Smooth muscle cell (in vitro differentiated cells): Measurements from ENCODE around the gene IFNAR1. TPM values are rescaled to one million over a fixed set of nuclear protein-coding genes. Genes with fewer than 3 reads are reported as not detected.
A peak's percentile ranks its signal among the peaks of the same experiment; 100 is the strongest.

ENCODE experiments used
- DNase-seq: peaks from one replicate; lab custom pipeline; 2025; ENCODE audit not compliant: unreplicated experiment; lab: John Stamatoyannopoulos, UW
- H2AFZ ChIP-seq: fragments of 200-600 bp; sonication (generic); 2 replicates; pipeline ENCODE4 v1.6.0; 2016; ENCODE audit warnings: antibody characterized with exemption, low read depth, mild to moderate bottlenecking
- H3F3A ChIP-seq: fragments of 200-600 bp; sonication (generic); 2 replicates; pipeline ENCODE4 v1.6.0; 2017; ENCODE audit warnings: antibody characterized with exemption, low read depth
- H3K27ac ChIP-seq: fragments of 200-600 bp; sonication (generic); 2 replicates; pipeline ENCODE4 v1.5.1; 2016; ENCODE audit warnings: low read depth, mild to moderate bottlenecking
- H3K27me3 ChIP-seq: fragments of 200-600 bp; sonication (generic); 2 replicates; pipeline ENCODE4 v1.6.1; 2016; ENCODE audit warnings: low read depth, mild to moderate bottlenecking
- H3K36me3 ChIP-seq: fragments of 200-600 bp; sonication (generic); 2 replicates; pipeline ENCODE4 v1.5.1; 2016; ENCODE audit warnings: low read depth
- H3K4me1 ChIP-seq: fragments of 200-600 bp; sonication (generic); 2 replicates; pipeline ENCODE4 v1.5.1; 2016; ENCODE audit warnings: low read depth
- H3K4me2 ChIP-seq: fragments of 200-600 bp; sonication (generic); 2 replicates; pipeline ENCODE4 v1.6.0; 2016; ENCODE audit warnings: mild to moderate bottlenecking
- H3K4me3 ChIP-seq: fragments of 200-600 bp; sonication (generic); 2 replicates; pipeline ENCODE4 v1.5.1; 2016; ENCODE audit warnings: mild to moderate bottlenecking
- H3K79me2 ChIP-seq: fragments of 200-600 bp; sonication (generic); 2 replicates; pipeline ENCODE4 v1.6.0; 2016; ENCODE audit warnings: low read depth, mild to moderate bottlenecking
- H3K9ac ChIP-seq: fragments of 200-600 bp; sonication (generic); 2 replicates; pipeline ENCODE4 v1.6.0; 2016; ENCODE audit warnings: low read depth
- H3K9me3 ChIP-seq: fragments of 200-600 bp; sonication (generic); replicated peaks from 2 replicates; pipeline ENCODE4 v1.5.1; 2016; ENCODE audit warnings: low read depth
- H4K20me1 ChIP-seq: fragments of 200-600 bp; sonication (generic); 2 replicates; pipeline ENCODE4 v1.6.0; 2016; ENCODE audit warnings: low read depth
- WGBS: methylation state at CpG from one replicate; pipeline ENCODE4 v1.1.7; 2016; ENCODE audit warnings: low lambda C conversion rate; 5-methylcytosine and 5-hydroxymethylcytosine counted together
- polyA plus RNA-seq: library from polyadenylated mRNA; unstranded; fragments of >200 nt; fragmentation: Nextera tagmentation; extraction: Ambion mirVana; gene quantifications from 2 replicates; pipeline ENCODE4 v1.2.1, GENCODE V29; 2016
- total RNA-seq: library from RNA; depleted of rRNA; stranded (reverse); fragments of >200 nt; gene quantifications from 2 replicates; pipeline ENCODE4 v1.2.3, GENCODE V29; 2014
- TF ChIP-seq, protein P1 (sequence below): fragments of 200-600 bp; sonication (generic); IDR thresholded peaks from 2 replicates; pipeline ENCODE4 v1.5.1; 2017; ENCODE audit warnings: borderline replicate concordance, mild to moderate bottlenecking, antibody characterized with exemption; ENCODE audit not compliant: insufficient read depth, poor library complexity, severe bottlenecking

Gene IFNAR1
- total and polyA plus RNA-seq, 2 experiments from 2014 or later = 37.1 to 93.0 TPM

DNA sequence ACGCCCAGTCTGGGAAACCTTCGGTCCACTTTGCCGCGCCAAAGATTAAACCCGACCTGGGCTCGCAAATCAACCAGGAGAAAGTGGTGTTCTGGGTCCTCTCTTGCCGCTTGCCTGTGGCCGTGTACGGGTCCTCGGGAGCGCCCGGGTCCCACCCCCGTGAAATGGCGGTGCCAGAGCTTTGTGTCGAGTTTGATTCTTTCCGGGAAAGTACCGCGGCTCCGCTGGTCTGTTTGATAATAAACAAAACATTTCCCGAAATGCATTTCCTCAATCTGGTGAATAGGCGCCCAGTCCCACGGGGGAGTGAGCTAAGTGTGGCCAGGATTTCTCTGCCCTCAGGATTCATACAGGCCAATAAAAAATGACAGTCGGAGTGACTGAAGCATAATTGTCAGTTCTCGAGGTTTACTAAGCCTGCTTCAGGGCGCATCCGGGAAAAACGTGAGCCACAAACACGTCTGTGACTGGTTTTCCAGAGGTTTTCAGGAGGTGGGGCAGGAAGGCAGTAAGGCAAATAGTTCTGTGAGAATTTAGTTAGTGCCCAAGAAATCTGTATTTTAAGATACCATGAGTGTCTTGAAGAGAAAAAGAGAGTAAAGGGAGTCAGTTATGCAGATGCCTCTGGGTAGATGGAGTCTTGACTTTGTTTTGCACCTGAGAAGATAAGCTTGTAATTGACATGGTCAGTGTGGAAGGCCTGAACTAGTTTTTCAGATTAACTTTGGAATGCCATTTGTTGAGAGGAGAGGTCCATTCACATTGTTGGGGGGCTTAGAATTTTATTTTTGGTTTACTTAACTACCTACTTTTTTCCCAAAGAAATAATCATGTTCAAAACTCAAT, 675 bp downstream of the IFNAR1 start:
- under 1% methylated on average over 28 of the region's 28 CpGs for WGBS
- DNase-seq = peak; percentile 79
- Histone ChIP-seq H3K9ac (peak overlapping the region; percentile 94), H3F3A (no peaks in the 10 kb centered on the region), H2AFZ (peak overlapping the region; percentile 92), H3K4me1 (no peaks in the 10 kb centered on the region), H3K4me2 (peak overlapping the region; percentile 96), H3K4me3 (peak overlapping the region; percentile 82), H3K79me2 (peaks cover 50% of the 10 kb centered on the region), H3K9me3 (no peaks in the 10 kb centered on the region), H3K27me3 (no peaks in the 10 kb centered on the region), H4K20me1 (peaks cover 28% of the 10 kb centered on the region), H3K27ac (peak overlapping the region; percentile 94), H3K36me3 (no peaks in the 10 kb centered on the region)
- TF ChIP-seq, protein P1, sequence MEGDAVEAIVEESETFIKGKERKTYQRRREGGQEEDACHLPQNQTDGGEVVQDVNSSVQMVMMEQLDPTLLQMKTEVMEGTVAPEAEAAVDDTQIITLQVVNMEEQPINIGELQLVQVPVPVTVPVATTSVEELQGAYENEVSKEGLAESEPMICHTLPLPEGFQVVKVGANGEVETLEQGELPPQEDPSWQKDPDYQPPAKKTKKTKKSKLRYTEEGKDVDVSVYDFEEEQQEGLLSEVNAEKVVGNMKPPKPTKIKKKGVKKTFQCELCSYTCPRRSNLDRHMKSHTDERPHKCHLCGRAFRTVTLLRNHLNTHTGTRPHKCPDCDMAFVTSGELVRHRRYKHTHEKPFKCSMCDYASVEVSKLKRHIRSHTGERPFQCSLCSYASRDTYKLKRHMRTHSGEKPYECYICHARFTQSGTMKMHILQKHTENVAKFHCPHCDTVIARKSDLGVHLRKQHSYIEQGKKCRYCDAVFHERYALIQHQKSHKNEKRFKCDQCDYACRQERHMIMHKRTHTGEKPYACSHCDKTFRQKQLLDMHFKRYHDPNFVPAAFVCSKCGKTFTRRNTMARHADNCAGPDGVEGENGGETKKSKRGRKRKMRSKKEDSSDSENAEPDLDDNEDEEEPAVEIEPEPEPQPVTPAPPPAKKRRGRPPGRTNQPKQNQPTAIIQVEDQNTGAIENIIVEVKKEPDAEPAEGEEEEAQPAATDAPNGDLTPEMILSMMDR = no peak

DNA sequence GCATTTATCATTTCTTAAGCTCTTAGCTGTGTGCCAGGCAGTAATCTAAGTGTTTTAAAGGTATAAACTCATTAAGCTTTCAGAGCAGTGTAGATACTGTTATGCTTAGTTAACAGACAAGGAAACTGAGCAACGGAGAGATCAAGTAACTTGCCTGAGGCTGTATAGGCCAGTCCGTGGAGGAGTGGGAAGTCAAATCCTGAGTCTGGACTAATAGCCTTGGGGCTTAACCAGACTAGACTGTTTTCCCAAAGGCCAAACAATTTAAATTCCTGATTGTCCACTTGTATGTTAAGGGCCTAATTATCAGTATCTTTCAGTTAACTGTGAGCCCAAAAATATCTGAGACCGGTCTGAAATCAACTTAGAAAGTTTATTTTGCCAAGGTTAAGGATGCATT, 2.6 kb downstream of the IFNAR1 start:
- H3K9ac ChIP-seq = no peak overlapping the region
- WGBS = 59% methylated on average over 3 of the region's 3 CpGs

DNA sequence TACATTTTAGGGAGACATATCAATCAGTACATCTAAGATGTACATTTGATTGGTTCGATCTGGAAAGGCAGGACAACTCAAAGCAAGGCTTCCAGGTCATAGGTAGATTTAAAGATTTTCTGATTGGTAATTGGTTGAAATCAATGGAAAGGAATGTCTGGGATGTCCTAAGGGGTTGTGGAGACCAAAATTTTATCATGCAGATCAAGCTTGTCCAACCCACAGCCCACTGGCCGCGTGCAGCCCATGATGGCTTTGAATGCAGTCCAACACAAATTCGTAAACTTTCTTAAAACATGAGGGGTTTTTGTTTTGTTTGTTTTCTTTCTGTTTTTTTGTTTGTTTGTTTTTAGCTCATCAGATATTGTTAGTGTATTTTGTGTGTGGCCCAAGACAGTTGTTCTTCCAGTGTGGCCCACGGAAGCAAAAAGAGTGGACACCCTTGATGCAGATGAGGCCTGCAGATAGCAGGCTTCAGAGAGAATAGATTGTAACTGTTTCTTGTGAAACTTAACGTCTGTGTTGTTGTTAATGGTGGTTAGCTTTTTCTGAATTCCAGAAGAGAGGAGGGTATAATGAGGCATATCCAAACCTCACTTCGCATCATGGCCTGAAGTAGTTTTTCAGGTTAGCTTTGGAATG, 3.1 kb downstream of the IFNAR1 start:
- Histone ChIP-seq H3F3A (no peaks in the 10 kb centered on the region), H3K4me1 (no peaks in the 10 kb centered on the region), H2AFZ (no peak overlapping the region), H3K4me3 (no peak overlapping the region), H3K27ac (no peak overlapping the region), H3K9me3 (no peaks in the 10 kb centered on the region), H3K4me2 (no peak overlapping the region), H4K20me1 (peaks cover 28% of the 10 kb centered on the region), H3K27me3 (no peaks in the 10 kb centered on the region), H3K9ac (no peak overlapping the region), H3K36me3 (peaks cover 5% of the 10 kb centered on the region), H3K79me2 (peaks cover 67% of the 10 kb centered on the region)
- no peak for DNase-seq
- TF ChIP-seq, protein P1 = no peak
- WGBS = 85% methylated on average over 7 of the region's 7 CpGs

More for the DNA sequence above, 2.6 kb downstream of the IFNAR1 start:
- no peak for DNase-seq
- H3K27me3 ChIP-seq = no peaks in the 10 kb centered on the region
- no peak overlapping the region for H2AFZ ChIP-seq
- no peaks in the 10 kb centered on the region for H3K9me3 ChIP-seq
- H3K4me2 ChIP-seq = peak overlapping the region; percentile 96
- H3K36me3 ChIP-seq = no peaks in the 10 kb centered on the region
- no peaks in the 10 kb centered on the region for H3K4me1 ChIP-seq
- peaks cover 61% of the 10 kb centered on the region for H3K79me2 ChIP-seq
- no peak overlapping the region for H3K27ac ChIP-seq
- no peaks in the 10 kb centered on the region for H3F3A ChIP-seq
- no peak overlapping the region for H3K4me3 ChIP-seq
- TF ChIP-seq, protein P1 = no peak
- peaks cover 28% of the 10 kb centered on the region for H4K20me1 ChIP-seq
